ENCODE results near the gene OST4. TPM values are rescaled to one million over a fixed set of nuclear protein-coding genes. Genes with fewer than 3 reads are reported as not detected.

The OST4 gene
- total RNA-seq, 2 donors from 2014 or later, result 379 to 465 TPM

- peaks cover 0 to 14% of the 10 kb centered on the region in 2 donors for H3K4me1 ChIP-seq
- H3K27me3 ChIP-seq, result no peaks in the 10 kb centered on the region
- no peak overlapping the region for H3K4me3 ChIP-seq
- TF ChIP-seq CTCF (IDR thresholded peaks at IDR 0.05), result no peak
- H3K9me3 ChIP-seq, result no peaks in the 10 kb centered on the region
- no peak for DNase-seq (ENCODE audit: low spot score)
- H3K27ac ChIP-seq, result no peak overlapping the region
- peaks cover 17% of the 10 kb centered on the region for H3K36me3 ChIP-seq
Measured at GRCh38 chr2:27053776-27054175, 17.7 kb downstream of the OST4 start.

GRCh38 chr2:27053321-27053720, 18.1 kb downstream of the OST4 start:
- H3K36me3 ChIP-seq, result peaks cover 17% of the 10 kb centered on the region
- no peak for DNase-seq (ENCODE audit: low spot score)
- no peak overlapping the region for H3K27ac ChIP-seq

GRCh38 chr2:27051902-27052645, 19.4 kb downstream of the OST4 start:
- no peak for TF ChIP-seq CTCF (IDR thresholded peaks at IDR 0.05)
- H3K27ac ChIP-seq, result peak overlapping the region; percentile 92 to 98
- peaks cover 0 to 14% of the 10 kb centered on the region in 2 donors for H3K4me1 ChIP-seq
- no peak for DNase-seq (ENCODE audit: low spot score)
- H3K4me3 ChIP-seq, result peak overlapping the region; percentile 98 to 99
- H3K9me3 ChIP-seq, result no peaks in the 10 kb centered on the region
- peaks cover 17% of the 10 kb centered on the region for H3K36me3 ChIP-seq
- H3K27me3 ChIP-seq, result no peaks in the 10 kb centered on the region

More at GRCh38 chr2:27053321-27053720, 18.1 kb downstream of the OST4 start:
- no peaks in the 10 kb centered on the region for H3K9me3 ChIP-seq
- H3K4me1 ChIP-seq, result peaks cover 0 to 14% of the 10 kb centered on the region in 2 donors
- H3K27me3 ChIP-seq, result no peaks in the 10 kb centered on the region
- TF ChIP-seq CTCF (IDR thresholded peaks at IDR 0.05), result no peak
- no peak overlapping the region for H3K4me3 ChIP-seq

- H3K36me3 ChIP-seq, result peaks cover 17% of the 10 kb centered on the region
- peak; percentile 97 for DNase-seq (ENCODE audit: low spot score)
- no peaks in the 10 kb centered on the region for H3K9me3 ChIP-seq
- peak within 1 kb of the TSS; percentile 98 to 99 for H3K4me3 ChIP-seq
- H3K27ac ChIP-seq, result peak within 1 kb of the TSS; percentile 92 to 98
- H3K27me3 ChIP-seq, result no peaks in the 10 kb centered on the region
- H3K4me1 ChIP-seq, result peaks cover 0 to 14% of the 10 kb centered on the region in 2 donors
- TF ChIP-seq CTCF (IDR thresholded peaks at IDR 0.05), result no peak
Measured at GRCh38 chr2:27050996-27051901, 20.2 kb downstream of the OST4 start, which contains the start of gene AGBL5. Gene AGBL5, plus strand, starts transcription at chr2:27051668. Its CDS starts 1,291 bp downstream, at chr2:27052959.

- peak; percentile 96 for DNase-seq (ENCODE audit: low spot score)
Measured at GRCh38 chr2:27050281-27050995, 21.0 kb downstream of the OST4 start.

More at GRCh38 chr2:27050281-27050995, 21.0 kb downstream of the OST4 start:
- Histone ChIP-seq H3K36me3 (peaks cover 10% of the 10 kb centered on the region), H3K27me3 (no peaks in the 10 kb centered on the region), H3K27ac (peak overlapping the region; percentile 92 to 98), H3K4me3 (peak overlapping the region; percentile 98 to 99), H3K9me3 (no peaks in the 10 kb centered on the region), H3K4me1 (peaks cover 0 to 14% of the 10 kb centered on the region in 2 donors)
- TF ChIP-seq CTCF (IDR thresholded peaks at IDR 0.05), result peak; percentile 20 to 55

Measured in right atrium auricular region (tissue), 2 donors.